WTC11 (cell line): ENCODE measurements around the gene KRTAP20-2. TPM values are rescaled to one million over a fixed set of nuclear protein-coding genes. Genes with fewer than 3 reads are reported as not detected.

Source experiments
- ATAC-seq: fragments of 200-7000 bp; cut with Tn5 transposase; 2 replicates; pipeline ENCODE4 v1.10.0; 2021; ENCODE audit warnings: mild to moderate bottlenecking, moderate library complexity
- CTCF ChIA-PET: fragments of 300-600 bp; sonication (Branson Sonifier 250); formaldehyde crosslinking; loops from one replicate; lab custom pipeline; 2021; ENCODE audit warnings: antibody characterized with exemption; lab: Charles Lee
- POLR2A ChIA-PET: fragments of 350-600 bp; sonication (Branson Sonifier 250); formaldehyde crosslinking; loops from one replicate; lab custom pipeline; 2021; ENCODE audit warnings: antibody characterized with exemption; lab: Charles Lee
- DNase-seq: peaks from one replicate; pipeline ENCODE4 v3.0.0; 2021; ENCODE audit warnings: low spot score
- H3K27ac Mint-ChIP-seq: 2 replicates; pipeline ENCODE4 v1.8.0; 2021; ENCODE audit warnings: mixed read lengths
- H3K27me3 Mint-ChIP-seq: 2 replicates; pipeline ENCODE4 v1.8.0; 2021; ENCODE audit warnings: low read depth, mild to moderate bottlenecking, moderate library complexity, mixed read lengths
- H3K36me3 Mint-ChIP-seq: 2 replicates; pipeline ENCODE4 v1.8.0; 2021; ENCODE audit warnings: mixed read lengths
- H3K4me1 Mint-ChIP-seq: 2 replicates; pipeline ENCODE4 v1.8.0; 2022; ENCODE audit warnings: mixed read lengths
- H3K4me3 Mint-ChIP-seq: 2 replicates; pipeline ENCODE4 v1.8.0; 2021; ENCODE audit warnings: mild to moderate bottlenecking, moderate library complexity, mixed read lengths
- H3K9me3 Mint-ChIP-seq: 2 replicates; pipeline ENCODE4 v1.8.0; 2021; ENCODE audit warnings: mixed read lengths
- CBFB ChIP-seq: sonication (generic); formaldehyde crosslinking; IDR thresholded peaks from 2 replicates; pipeline ENCODE4 v1.8.1; 2022; ENCODE audit warnings: mild to moderate bottlenecking, low read depth, missing genetic modification reagents
- CREM ChIP-seq: sonication (generic); formaldehyde crosslinking; IDR thresholded peaks from 2 replicates; pipeline ENCODE4 v1.8.1; 2022; ENCODE audit warnings: mild to moderate bottlenecking, missing genetic modification reagents, moderate library complexity
- ELF4 ChIP-seq: sonication (generic); formaldehyde crosslinking; IDR thresholded peaks from 2 replicates; pipeline ENCODE4 v1.8.1; 2022; ENCODE audit warnings: low read depth, mild to moderate bottlenecking, moderate library complexity, missing genetic modification reagents
- ERG ChIP-seq: fragments of 250-450 bp; sonication (Bioruptor Pico); IDR thresholded peaks from 2 replicates; pipeline ENCODE4 v1.8.0; 2021; ENCODE audit warnings: mild to moderate bottlenecking
- ETV6 ChIP-seq: sonication (generic); formaldehyde crosslinking; IDR thresholded peaks from 2 replicates; pipeline ENCODE4 v1.8.1; 2022; ENCODE audit warnings: mild to moderate bottlenecking, missing genetic modification reagents
- GTF2I ChIP-seq: fragments of 250-450 bp; sonication (Bioruptor Pico); conservative IDR thresholded peaks from 2 replicates; pipeline ENCODE4 v1.4.0; 2021; ENCODE audit warnings: mild to moderate bottlenecking
- HMGA2 ChIP-seq: fragments of 250-450 bp; sonication (Bioruptor Pico); IDR thresholded peaks from 2 replicates; pipeline ENCODE4 v1.4.0; 2021; ENCODE audit warnings: mild to moderate bottlenecking, moderate library complexity
- JUN ChIP-seq: sonication (generic); formaldehyde crosslinking; IDR thresholded peaks from 2 replicates; pipeline ENCODE4 v1.8.0; 2023; ENCODE audit warnings: mild to moderate bottlenecking, missing genetic modification reagents
- NR3C1 ChIP-seq: sonication (generic); formaldehyde crosslinking; conservative IDR thresholded peaks from 2 replicates; pipeline ENCODE4 v1.8.1; 2023; ENCODE audit warnings: low read depth, mild to moderate bottlenecking, missing genetic modification reagents
- PREB ChIP-seq: sonication (generic); formaldehyde crosslinking; IDR thresholded peaks from 2 replicates; pipeline ENCODE4 v1.8.1; 2022; ENCODE audit warnings: mild to moderate bottlenecking, missing genetic modification reagents, moderate library complexity, borderline replicate concordance
- SP1 ChIP-seq: sonication (generic); formaldehyde crosslinking; conservative IDR thresholded peaks from 2 replicates; pipeline ENCODE4 v1.8.1; 2022; ENCODE audit warnings: missing genetic modification reagents
- TCF7 ChIP-seq: sonication (generic); formaldehyde crosslinking; IDR thresholded peaks from 2 replicates; pipeline ENCODE4 v1.8.0; 2022; ENCODE audit warnings: mild to moderate bottlenecking, low read depth, missing genetic modification reagents, moderate library complexity
- USF2 ChIP-seq: sonication (generic); formaldehyde crosslinking; IDR thresholded peaks from 2 replicates; pipeline ENCODE4 v1.8.1; 2023; ENCODE audit warnings: mild to moderate bottlenecking, missing genetic modification reagents, moderate library complexity
- ZNF121 ChIP-seq: sonication (generic); formaldehyde crosslinking; IDR thresholded peaks from 2 replicates; pipeline ENCODE4 v1.8.0; 2023; ENCODE audit warnings: missing genetic modification reagents
- ZNF317 ChIP-seq: sonication (generic); formaldehyde crosslinking; IDR thresholded peaks from 2 replicates; pipeline ENCODE4 v1.8.1; 2023; ENCODE audit warnings: low read depth, mild to moderate bottlenecking, moderate library complexity, missing genetic modification reagents, borderline replicate concordance
- ZNF423 ChIP-seq: fragments of 250-450 bp; sonication (Bioruptor Pico); IDR thresholded peaks from 2 replicates; pipeline ENCODE4 v2.1.2; 2022; ENCODE audit warnings: mild to moderate bottlenecking, moderate library complexity
- total RNA-seq: library from RNA; stranded (reverse); gene quantifications from 3 replicates; pipeline ENCODE4 v1.2.3, GENCODE V29; 2021
- TF ChIP-seq, protein P1 (sequence below): fragments of 250-450 bp; sonication (Bioruptor Pico); IDR thresholded peaks from 2 replicates; pipeline ENCODE4 v1.9.0; 2021; ENCODE audit warnings: mild to moderate bottlenecking
- TF ChIP-seq, protein P2 (sequence below): sonication (generic); formaldehyde crosslinking; IDR thresholded peaks from 2 replicates; pipeline ENCODE4 v1.8.1; 2023; ENCODE audit warnings: mild to moderate bottlenecking, missing genetic modification reagents, borderline replicate concordance
- TF ChIP-seq, protein P3 (sequence below): sonication (generic); formaldehyde crosslinking; IDR thresholded peaks from 2 replicates; pipeline ENCODE4 v1.8.0; 2022; ENCODE audit warnings: mild to moderate bottlenecking, missing genetic modification reagents
- TF ChIP-seq, protein P4 (sequence below): fragments of 250-450 bp; sonication (Bioruptor Pico); IDR thresholded peaks from 2 replicates; pipeline ENCODE4 v1.9.0; 2021; ENCODE audit warnings: moderate library complexity, mild to moderate bottlenecking, inconsistent platforms, borderline replicate concordance
- TF ChIP-seq, protein P5 (sequence below): fragments of 250-450 bp; sonication (Bioruptor Pico); conservative IDR thresholded peaks from 2 replicates; pipeline ENCODE4 v1.9.0; 2021; ENCODE audit warnings: mild to moderate bottlenecking

Gene KRTAP20-2
- total RNA-seq, 1 experiment from 2014 or later = not detected

DNA sequence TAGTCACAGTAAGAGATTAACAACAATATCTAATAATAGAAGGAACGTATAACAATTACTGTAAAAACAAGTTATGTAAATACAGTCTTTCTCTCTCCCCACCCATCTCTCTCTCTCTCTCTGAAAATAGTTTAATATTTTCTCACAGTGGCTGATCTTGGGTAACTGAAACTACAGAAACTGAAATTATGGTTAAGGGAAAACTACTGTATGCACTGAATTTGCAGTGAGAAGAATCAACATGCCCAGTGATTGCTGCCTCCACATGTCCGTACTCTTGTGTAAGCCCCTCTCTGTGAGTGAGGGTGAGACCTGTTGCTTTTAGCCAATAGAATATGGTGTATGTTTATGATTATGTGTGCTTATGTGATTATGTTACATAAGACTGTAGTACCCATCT lies 22.9 kb upstream of the KRTAP20-2 start (continued):
- TF ChIP-seq CREM (CRISPR knock-in tag) (no peak), ZNF121 (CRISPR knock-in tag) (no peak), CBFB (no peak), ZNF423 (no peak), ELF4 (CRISPR knock-in tag) (no peak), GTF2I (CRISPR knock-in tag) (no peak), ZNF317 (no peak), JUN (no peak), SP1 (CRISPR knock-in tag) (no peak)
- TF ChIP-seq, protein P1, sequence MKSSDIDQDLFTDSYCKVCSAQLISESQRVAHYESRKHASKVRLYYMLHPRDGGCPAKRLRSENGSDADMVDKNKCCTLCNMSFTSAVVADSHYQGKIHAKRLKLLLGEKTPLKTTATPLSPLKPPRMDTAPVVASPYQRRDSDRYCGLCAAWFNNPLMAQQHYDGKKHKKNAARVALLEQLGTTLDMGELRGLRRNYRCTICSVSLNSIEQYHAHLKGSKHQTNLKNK (CRISPR knock-in tag) = no peak
- TF ChIP-seq, protein P2, sequence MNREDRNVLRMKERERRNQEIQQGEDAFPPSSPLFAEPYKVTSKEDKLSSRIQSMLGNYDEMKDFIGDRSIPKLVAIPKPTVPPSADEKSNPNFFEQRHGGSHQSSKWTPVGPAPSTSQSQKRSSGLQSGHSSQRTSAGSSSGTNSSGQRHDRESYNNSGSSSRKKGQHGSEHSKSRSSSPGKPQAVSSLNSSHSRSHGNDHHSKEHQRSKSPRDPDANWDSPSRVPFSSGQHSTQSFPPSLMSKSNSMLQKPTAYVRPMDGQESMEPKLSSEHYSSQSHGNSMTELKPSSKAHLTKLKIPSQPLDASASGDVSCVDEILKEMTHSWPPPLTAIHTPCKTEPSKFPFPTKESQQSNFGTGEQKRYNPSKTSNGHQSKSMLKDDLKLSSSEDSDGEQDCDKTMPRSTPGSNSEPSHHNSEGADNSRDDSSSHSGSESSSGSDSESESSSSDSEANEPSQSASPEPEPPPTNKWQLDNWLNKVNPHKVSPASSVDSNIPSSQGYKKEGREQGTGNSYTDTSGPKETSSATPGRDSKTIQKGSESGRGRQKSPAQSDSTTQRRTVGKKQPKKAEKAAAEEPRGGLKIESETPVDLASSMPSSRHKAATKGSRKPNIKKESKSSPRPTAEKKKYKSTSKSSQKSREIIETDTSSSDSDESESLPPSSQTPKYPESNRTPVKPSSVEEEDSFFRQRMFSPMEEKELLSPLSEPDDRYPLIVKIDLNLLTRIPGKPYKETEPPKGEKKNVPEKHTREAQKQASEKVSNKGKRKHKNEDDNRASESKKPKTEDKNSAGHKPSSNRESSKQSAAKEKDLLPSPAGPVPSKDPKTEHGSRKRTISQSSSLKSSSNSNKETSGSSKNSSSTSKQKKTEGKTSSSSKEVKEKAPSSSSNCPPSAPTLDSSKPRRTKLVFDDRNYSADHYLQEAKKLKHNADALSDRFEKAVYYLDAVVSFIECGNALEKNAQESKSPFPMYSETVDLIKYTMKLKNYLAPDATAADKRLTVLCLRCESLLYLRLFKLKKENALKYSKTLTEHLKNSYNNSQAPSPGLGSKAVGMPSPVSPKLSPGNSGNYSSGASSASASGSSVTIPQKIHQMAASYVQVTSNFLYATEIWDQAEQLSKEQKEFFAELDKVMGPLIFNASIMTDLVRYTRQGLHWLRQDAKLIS (CRISPR knock-in tag) = no peak
- TF ChIP-seq, protein P3, sequence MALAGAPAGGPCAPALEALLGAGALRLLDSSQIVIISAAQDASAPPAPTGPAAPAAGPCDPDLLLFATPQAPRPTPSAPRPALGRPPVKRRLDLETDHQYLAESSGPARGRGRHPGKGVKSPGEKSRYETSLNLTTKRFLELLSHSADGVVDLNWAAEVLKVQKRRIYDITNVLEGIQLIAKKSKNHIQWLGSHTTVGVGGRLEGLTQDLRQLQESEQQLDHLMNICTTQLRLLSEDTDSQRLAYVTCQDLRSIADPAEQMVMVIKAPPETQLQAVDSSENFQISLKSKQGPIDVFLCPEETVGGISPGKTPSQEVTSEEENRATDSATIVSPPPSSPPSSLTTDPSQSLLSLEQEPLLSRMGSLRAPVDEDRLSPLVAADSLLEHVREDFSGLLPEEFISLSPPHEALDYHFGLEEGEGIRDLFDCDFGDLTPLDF (CRISPR knock-in tag) = no peak
- TF ChIP-seq, protein P4, sequence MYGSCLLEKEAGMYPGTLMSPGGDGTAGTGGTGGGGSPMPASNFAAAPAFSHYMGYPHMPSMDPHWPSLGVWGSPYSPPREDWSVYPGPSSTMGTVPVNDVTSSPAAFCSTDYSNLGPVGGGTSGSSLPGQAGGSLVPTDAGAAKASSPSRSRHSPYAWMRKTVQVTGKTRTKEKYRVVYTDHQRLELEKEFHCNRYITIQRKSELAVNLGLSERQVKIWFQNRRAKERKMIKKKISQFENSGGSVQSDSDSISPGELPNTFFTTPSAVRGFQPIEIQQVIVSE (CRISPR knock-in tag) = no peak
- TF ChIP-seq, all 79 proteins: peak for 0

DNA sequence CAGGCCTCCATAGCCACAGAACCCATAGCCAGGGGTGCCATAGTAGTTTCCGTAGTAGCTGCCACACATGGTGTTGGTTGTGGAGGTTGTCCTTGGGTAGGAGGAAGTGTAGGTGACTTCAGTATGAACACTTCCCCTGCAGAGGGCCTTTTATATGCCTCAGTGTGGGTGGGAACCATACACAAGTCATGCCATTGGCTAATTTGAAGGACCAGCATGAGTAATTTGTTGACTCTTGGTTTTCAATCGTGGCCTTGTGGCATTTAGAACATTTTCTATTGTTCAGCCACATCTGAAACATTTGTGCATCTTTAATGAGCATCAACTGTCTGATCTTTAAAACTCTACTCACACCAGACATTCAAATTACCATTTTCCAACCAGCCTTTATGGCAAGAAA lies 21.2 kb upstream of the KRTAP20-2 start, which contains the start of gene KRTAP6-1:
TSS of gene KRTAP6-1 (minus strand) at position 95 of the 400 bp plus-strand sequence. CDS start at position 69, 26 bp downstream.
- TF ChIP-seq PREB (no peak), NR3C1 (CRISPR knock-in tag) (no peak), USF2 (no peak), ETV6 (no peak), HMGA2 (CRISPR knock-in tag) (no peak), ZNF317 (no peak), ERG (no peak), TCF7 (CRISPR knock-in tag) (no peak)
- TF ChIP-seq, protein P5, sequence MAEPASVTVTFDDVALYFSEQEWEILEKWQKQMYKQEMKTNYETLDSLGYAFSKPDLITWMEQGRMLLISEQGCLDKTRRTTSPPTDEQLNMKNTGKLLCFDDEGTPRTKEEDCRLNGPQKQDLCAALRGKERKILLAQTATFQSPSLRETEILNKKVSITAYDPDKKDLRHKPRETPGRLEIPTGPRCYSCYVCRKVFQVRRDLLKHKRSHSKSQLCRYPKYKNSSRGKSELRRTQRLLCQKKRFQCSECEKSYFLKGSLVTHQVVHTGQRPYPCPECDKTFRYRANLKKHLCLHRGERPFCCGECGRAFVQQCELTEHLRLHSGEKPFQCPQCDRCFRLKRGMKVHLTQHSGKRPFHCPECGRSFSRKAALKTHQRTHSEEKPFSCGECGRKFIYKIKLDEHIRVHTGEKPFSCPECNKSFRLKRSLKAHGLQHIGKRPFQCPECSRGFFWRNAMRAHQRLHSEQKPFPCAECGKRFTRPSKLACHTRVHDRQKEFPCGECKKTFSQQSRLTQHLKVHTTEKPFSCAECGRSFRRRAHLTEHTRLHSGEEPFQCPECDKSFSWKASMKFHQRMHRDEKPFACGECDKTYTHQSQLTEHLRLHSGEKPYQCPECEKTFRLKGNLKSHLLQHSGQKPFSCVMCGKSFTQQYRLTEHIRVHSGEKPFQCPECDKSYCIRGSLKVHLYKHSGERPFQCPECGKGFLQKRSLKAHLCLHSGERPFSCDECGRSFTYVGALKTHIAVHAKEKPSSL (CRISPR knock-in tag) = no peak
- Mint-ChIP-seq H3K4me3 (no peak within 1 kb of the TSS), H3K4me1 (no peaks in the 10 kb centered on the region), H3K27ac (no peak within 1 kb of the TSS), H3K36me3 (no peaks in the 10 kb centered on the region), H3K27me3 (no peaks in the 10 kb centered on the region), H3K9me3 (peaks cover 23% of the 10 kb centered on the region)
- no peak for DNase-seq
- CTCF ChIA-PET = no interaction called here
- POLR2A ChIA-PET = no interaction called here
- no peak for ATAC-seq
